Breast epithelium (tissue), 3 donors: ENCODE results near the gene EPB41.

Source experiments
- CTCF ChIP-seq, 3 donors: fragments of 450-650 bp; IDR thresholded peaks; one replicate each; pipeline ENCODE4 v1.5.1; 2016 to 2017; ENCODE audit warnings: antibody characterized with exemption in 3 of 3, mild to moderate bottlenecking in 3 of 3, moderate library complexity in 3 of 3
- POLR2A ChIP-seq: fragments of 450-650 bp; IDR thresholded peaks from one replicate; pipeline ENCODE4 v1.6.1; 2016; ENCODE audit warnings: antibody characterized with exemption, mild to moderate bottlenecking, moderate library complexity

- TF ChIP-seq CTCF (IDR thresholded peaks at IDR 0.05) (no peak), POLR2A (no peak)
These were observed 16.6 kb upstream of the EPB41 start for GRCh38 chr1:28897789-28898188.
